GM12892 (cell line): ENCODE measurements around the gene MAP3K7CL.

ENCODE experiments used
- DNase-seq: peaks from one replicate; pipeline ENCODE4 v3.0.0; 2011; ENCODE audit not compliant: insufficient read length
- FAIRE-seq: peaks from 2 replicates; lab custom pipeline; 2011; peaks lifted over from hg19 to GRCh38; lab: Jason Lieb, UNC
- POLR2A ChIP-seq: IDR thresholded peaks from 2 replicates; pipeline ENCODE4 v1.6.1; 2011; ENCODE audit warnings: low read depth, low read length, control low read depth
- POLR2AphosphoS5 ChIP-seq: IDR thresholded peaks from 2 replicates; pipeline ENCODE4 v1.6.1; 2011; ENCODE audit warnings: low read depth, low read length, control low read depth
- TAF1 ChIP-seq: IDR thresholded peaks from 2 replicates; pipeline ENCODE4 v1.6.1; 2011; ENCODE audit warnings: low read depth, mild to moderate bottlenecking, control low read depth, low read length, borderline replicate concordance

MAP3K7CL gene

GRCh38 chr21:29208044-29208681 lies 77.7 kb downstream of the MAP3K7CL start:
- TF ChIP-seq POLR2A (no peak), POLR2AphosphoS5 (no peak), TAF1 (no peak)
- no peak for DNase-seq
- no peak for FAIRE-seq

GRCh38 chr21:29208682-29209059 lies 78.2 kb downstream of the MAP3K7CL start:
- TF ChIP-seq POLR2AphosphoS5, result no peak
- no peak for TF ChIP-seq POLR2A
- no peak for TF ChIP-seq TAF1
- no peak for DNase-seq
- no peak for FAIRE-seq

- FAIRE-seq, result no peak
- DNase-seq, result no peak
- TF ChIP-seq POLR2AphosphoS5 (no peak), TAF1 (no peak), POLR2A (no peak)
These were observed 79.3 kb downstream of the MAP3K7CL start for GRCh38 chr21:29209696-29210095.

GRCh38 chr21:29211205-29211604 lies 80.8 kb downstream of the MAP3K7CL start:
- DNase-seq, result no peak

GRCh38 chr21:29212446-29212845 lies 82.0 kb downstream of the MAP3K7CL start:
- DNase-seq (no peak), FAIRE-seq (no peak)
- TF ChIP-seq TAF1, result no peak
- TF ChIP-seq POLR2A, result no peak
- no peak for TF ChIP-seq POLR2AphosphoS5

More at GRCh38 chr21:29211205-29211604, 80.8 kb downstream of the MAP3K7CL start:
- FAIRE-seq, result no peak
- no peak for TF ChIP-seq TAF1
- TF ChIP-seq POLR2A, result no peak
- TF ChIP-seq POLR2AphosphoS5, result no peak

- no peak for DNase-seq
- TF ChIP-seq POLR2A (no peak), POLR2AphosphoS5 (no peak), TAF1 (no peak)
- peak; percentile 61 for FAIRE-seq
These were observed 83.3 kb downstream of the MAP3K7CL start for GRCh38 chr21:29213513-29214385.

- no peak for TF ChIP-seq POLR2A
- no peak for TF ChIP-seq POLR2AphosphoS5
- TF ChIP-seq TAF1, result no peak
- DNase-seq (no peak), FAIRE-seq (no peak)
These were observed 85.3 kb downstream of the MAP3K7CL start for GRCh38 chr21:29215709-29216108.

- TF ChIP-seq POLR2AphosphoS5 (no peak), POLR2A (no peak), TAF1 (no peak)
- DNase-seq, result no peak
These were observed 87.4 kb downstream of the MAP3K7CL start for GRCh38 chr21:29217818-29218291.

GRCh38 chr21:29218749-29219148 lies 88.3 kb downstream of the MAP3K7CL start:
- no peak for FAIRE-seq

More at GRCh38 chr21:29217818-29218291, 87.4 kb downstream of the MAP3K7CL start:
- FAIRE-seq, result no peak

GRCh38 chr21:29219165-29219770 lies 88.8 kb downstream of the MAP3K7CL start:
- DNase-seq (no peak), FAIRE-seq (no peak)
- TF ChIP-seq POLR2AphosphoS5, result no peak
- TF ChIP-seq POLR2A, result no peak
- TF ChIP-seq TAF1, result no peak

More at GRCh38 chr21:29218749-29219148, 88.3 kb downstream of the MAP3K7CL start:
- DNase-seq, result no peak
- no peak for TF ChIP-seq POLR2AphosphoS5
- TF ChIP-seq TAF1, result no peak
- no peak for TF ChIP-seq POLR2A

GRCh38 chr21:29221253-29221744 lies 90.9 kb downstream of the MAP3K7CL start:
- no peak for TF ChIP-seq TAF1
- no peak for TF ChIP-seq POLR2AphosphoS5
- TF ChIP-seq POLR2A, result no peak
- FAIRE-seq (no peak), DNase-seq (no peak)
